ENCODE data around the gene RASIP1.
"Not testable (repeated sequence)": the region's sequence is repeated elsewhere in the genome, so short reads cannot be mapped to it uniquely, and the experiment has no call there.

RASIP1 gene

DNA sequence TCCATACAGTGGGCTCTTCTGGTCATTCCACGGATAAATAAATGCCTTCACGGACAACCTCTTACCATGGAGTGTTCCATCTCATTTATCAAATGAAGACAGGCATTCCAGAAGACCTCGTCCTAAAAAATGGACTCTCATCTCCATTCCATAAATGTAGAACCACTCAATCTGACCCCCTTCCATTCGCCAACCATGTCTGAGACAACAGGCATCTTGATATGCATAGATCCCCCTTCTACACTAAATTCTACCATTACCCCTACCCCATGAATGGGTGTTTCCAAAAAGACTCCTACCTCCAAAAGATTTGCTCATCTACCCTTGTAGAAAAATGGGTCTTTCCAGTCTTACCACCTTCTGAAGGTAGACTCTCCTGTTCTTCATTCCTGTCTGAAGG, 9.0 kb downstream of the RASIP1 start:
- DNase-seq, result no peak

DNA sequence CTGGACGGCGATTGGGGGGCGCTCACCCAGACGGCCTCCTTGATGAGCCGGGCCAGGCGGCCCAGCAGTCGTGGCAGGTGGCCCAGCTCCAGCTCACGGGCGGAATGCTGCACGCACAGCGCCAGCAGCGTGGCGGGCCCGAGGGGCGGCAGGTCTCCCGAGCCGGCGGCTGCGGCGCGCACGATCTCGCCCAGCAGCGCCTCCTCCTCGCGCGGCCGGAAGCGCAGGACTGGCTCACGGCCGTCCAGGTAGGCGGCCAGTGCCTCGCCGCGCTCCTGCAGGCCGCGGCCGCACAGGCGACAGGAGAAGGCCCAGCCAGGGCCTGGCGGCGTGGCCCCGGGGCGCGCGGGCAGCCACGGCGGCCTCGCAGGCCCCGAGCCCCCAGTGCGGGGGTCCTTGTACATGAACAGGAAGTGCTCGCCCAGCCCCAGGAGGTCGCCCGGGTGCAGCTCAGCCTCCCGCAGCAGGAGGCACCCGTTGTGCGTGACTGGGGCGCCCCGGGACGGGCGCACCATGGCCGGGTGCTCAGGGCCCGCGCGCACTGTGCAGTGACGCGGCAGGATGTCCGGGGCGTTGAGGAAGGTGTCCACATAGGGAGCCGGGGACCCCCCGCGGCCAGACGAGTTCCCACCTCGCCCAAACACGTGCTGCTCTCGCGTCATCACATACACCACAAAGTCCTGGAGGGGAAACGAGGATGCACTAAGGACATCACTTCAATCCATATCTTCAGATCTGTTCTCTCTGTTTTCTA, 11.3 kb downstream of the RASIP1 start:
- DNase-seq, result no peak

DNA sequence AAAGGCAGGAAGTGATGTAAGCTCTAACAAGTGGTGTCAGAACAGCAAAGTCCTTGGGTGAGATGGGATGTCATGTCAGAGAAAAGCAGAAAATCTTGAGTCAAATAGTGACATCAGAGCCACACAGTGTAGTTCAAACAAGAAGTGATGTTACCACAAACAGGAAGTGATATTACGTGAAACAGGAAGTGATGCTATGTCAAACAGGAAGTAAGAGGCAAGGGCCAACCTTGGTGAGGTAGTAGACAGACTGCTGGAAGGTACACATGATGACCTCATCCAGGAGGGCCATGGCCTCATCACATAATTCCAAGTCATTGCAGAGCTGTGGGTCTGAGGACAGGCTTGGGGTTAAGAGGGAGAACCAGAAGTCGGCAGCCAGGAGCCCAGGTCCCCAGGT, 13.9 kb downstream of the RASIP1 start:
- no peak for DNase-seq

DNA sequence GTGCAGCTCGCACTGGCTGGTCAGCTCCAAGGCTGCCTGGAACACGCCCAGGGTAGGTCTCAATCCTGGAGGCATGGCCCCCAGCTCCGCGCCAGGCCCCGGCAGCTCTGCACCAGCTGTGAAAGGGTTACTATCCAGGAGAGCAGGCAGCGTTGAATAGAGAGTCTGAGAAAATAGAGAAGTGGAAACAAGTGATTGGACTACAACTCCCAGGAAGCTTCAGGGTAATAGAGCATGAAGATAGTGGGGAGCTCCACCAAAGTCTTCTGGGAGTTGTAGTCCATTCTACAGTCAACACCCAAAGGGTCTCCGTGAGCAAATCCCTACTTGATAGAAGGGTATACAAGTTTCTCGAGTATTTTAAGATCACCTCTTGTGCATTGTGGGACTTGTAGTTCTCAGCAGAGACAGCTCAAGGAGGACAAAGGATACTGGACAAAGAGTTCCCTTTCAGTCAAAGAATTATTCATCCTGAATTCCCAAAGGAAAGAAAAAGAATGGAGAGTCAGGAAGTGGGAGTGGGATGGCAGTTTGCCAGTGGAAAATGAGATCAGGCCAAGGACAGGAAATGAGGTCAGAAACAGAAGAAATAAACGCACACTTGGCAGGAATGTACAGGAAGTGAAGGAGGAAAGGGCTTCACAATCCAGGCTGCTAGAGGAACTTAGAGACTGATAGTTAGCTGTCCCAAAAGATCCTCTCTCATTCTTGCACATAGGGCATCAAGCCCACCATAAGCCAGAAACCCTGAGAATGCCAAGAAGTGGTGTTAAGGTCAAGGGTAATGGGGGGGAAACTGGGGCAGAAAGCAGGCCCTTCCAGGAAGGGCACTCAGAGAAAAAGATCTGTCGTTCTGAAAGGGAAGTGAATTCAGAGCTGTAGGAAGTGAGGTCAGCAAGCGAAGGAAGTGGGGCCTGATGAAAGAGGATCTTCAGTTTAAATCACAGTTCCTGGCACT, 15.3 kb downstream of the RASIP1 start:
- DNase-seq, result peak; percentile 93

DNA sequence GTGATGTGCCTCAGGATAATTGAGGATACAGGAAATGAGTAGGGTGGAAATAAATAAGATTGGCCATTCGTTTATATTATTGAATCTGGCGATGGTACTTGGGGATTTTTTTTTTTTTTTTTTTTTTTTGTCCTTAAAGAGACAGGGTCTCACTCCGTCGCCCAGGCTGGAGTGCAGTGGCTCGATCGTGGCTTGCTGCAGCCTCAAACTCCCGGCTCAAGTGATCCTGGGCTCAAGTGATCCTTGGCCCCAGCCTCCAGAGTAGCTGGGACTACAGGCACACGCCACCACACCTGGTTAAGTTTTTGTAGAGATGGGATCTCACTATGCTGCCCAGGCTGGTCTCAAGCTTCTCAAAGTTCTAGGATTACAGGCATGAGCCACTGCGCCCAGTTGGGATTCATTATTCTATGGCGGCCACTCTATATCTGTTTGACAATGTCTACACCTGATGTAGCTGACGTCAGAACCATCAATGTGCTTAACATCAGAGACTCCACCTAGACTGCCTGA, 18.2 kb downstream of the RASIP1 start:
- DNase-seq, result no peak

DNA sequence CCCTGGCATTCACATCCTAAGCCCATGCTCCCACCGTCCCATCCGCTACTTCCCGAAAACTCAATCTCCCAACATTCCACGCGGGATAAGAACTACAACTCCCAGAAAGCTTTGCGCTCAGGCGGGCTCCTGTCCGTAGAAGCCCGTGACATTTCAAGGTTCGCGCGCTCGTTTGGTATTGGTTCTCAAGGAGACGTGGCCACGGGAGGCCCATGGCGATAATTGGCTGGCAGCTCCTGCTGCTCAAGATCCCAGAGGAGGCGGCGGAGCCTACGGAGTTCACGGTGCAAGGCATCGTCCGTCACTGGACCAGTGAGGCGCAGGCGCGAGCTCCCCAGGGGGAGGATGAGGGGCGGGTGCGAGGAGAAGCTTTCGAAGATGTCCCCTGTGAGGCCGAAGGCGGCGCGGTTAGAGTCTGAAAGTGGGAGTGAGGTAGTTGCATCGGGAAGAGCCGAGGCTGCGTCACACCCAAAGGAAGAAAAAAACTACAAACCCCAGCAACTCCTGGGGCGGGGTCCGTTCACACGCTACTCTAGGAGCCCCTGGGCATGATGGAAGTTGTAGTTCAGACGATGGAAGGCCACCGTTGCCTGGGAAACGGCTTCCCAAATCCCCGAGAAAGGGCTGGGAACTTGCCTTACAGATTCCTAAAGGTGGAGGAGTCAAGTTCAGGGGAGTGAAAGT, 19.7 kb downstream of the RASIP1 start:
- DNase-seq, result peak; percentile 99

DNA sequence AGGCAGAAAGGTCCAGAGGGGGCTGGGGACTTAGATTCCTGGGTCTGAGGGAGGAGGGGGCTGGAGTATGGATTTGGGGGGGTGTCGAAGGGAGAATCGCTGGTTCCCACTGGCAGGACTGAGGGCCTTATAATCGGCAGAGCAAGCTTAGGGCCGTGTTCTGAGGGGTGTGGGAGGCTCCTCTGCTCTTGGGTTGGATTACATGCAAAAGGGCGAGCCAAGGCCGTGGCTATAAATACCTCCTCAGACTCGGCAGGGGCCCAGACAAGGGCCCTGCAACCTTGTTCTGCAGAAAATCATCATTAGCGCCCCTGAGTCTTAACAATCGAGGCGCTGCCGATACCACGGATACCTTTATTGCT, 20.2 kb downstream of the RASIP1 start:
- DNase-seq, result no peak

DNA sequence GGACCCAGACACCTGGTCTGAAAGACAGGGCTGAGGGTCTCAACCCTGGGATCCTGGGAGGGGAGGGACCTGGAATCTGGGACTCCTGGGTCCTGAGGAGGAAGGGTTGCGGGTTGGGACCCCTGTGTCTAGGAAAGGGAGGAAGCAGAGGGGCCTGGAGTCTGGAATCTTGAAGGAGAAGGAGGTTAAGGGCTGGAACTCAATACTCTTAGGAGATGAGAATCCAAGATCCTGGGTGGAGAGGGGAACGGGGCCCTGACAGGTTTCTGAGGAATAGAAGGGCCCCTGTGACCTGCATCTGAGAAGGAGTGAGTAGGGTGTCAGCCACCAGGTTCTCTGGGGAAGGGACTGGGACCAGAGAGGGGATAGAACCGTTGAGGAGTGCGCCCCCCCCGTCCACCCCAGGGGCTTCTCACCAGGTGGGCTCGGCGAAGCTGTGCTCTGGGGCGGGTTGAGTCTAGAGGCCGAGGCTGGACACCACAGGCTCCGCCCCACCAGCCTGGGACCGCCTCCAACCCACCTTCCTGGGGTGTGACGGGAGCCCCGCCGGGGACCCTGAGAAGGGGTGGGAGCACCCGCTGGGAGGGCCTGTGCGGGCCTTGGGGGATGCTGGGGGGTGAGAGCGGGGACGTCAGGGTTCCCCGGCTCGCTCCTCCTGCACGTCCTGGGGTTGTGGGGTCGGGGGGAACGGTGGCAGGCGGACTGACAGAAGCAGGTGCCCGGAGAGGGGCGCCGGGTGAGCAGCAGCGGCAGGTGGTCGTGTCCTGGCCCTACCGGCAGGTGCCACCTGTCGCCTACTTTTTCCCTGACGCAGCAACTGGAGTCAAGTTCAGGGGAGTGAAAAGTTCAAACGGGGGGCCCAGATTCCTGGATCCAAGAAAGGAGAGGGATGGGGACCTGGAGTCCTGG, 20.9 kb downstream of the RASIP1 start, which contains the start of gene MAMSTR:
Gene MAMSTR, minus strand, starts transcription at position 463 of the 909 bp plus-strand sequence. CDS start 694 bp downstream, outside the sequence.
- no peak for DNase-seq

DNA sequence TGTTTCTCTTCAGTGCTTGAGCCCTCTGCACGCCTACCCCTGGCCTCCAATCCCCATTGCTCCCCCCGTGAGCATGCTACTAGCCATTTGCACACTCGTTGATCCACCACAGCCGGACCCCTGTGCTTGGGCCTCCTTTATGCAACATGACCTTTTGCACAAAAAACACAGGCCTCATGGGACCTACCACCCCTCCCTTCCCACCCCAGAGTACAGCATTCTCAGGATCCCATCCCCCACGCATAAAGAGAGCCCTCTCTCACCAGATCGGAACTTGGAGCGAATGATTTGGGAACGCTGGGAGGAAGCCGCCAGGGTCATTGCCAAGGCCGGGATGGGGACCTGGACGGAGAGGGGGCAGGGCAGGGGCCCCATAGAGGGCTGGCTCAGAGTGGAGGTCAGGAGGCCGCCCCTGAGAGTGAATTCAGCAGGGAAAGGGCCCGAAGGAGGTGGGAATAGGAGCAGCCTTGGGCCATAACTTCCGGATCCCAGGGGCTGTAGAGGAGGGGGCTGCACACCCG, 21.6 kb downstream of the RASIP1 start:
- no peak for DNase-seq

DNA sequence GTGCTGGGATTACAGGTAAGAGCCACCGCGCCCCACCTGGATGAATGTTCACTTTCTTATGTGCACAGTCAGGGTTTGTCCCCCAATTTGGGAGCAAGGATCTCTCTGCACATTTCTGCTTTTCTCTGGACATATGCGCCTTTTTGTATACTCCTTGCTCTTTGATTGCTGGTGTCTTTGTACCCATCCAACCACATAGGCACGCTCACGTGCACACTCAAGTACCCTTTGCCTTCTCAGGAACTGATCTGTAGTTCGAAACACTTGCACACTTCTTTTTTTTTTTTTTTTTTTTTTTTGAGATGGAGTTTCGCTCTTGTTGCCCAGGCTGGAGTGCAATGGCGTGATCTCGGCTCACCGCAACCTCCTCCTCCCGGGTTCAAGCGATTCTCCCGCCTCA, 22.3 kb downstream of the RASIP1 start:
- not testable (repeated sequence) for DNase-seq

DNA sequence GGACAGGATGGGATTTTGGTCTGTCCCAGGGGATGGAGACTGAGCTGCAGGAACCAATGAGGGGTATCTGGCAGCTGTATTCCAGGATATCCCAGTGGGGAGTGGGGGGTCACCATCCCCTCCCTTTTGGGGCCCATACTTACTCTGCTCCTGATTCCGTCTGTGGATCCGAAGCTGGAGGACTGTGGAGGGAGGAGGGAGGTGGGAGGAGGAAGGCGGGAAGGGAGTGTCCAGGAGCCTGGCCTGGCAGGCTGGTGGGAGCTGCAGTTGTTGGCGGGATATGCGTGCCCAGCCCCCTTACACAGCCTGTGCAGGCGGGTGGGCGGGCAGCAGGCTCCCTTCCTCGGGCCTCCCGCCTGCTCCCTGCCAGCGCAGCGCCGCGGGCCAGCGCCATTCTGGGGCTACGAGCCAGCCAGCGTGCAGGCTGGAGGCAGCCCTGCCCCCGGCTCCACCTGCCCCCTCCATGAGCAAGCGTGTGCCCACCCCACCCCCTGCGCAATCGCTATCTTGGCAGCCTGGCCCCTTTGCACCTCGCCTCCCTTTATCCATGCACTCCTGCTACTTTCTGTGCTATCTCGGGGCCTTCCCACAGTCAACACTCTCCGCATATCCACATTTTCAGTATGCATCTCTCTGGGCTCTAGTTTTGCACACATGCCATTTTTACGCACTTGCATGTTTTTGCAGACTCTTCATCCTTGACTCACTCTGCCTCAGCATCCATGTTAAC, 23.7 kb downstream of the RASIP1 start:
- peak; percentile 9 for DNase-seq

DNA sequence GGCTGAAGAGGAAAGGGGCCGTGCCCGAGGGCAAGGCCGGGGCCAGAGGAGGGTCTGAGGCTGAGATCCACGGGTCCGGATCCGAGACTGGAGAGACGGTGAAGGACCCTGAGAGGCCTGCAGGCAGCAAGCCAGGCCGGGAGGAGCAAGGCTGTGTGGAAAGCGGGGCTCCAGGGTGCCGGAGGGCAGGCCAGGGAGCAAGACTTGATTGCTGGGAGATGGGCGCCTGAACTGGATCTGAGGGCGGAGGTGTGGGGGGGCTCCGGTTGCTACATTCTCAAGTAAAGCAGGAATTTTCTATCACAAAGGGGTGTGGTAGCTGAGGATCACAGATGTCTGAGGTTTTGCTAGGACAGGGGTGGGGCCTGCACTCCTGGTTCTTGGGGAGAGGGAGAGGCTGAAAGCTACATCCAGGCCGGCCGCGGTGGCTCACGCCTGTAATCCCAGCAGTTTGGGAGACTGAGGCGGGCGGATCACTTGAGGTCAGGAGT, 24.7 kb downstream of the RASIP1 start:
- no peak for DNase-seq

DNA sequence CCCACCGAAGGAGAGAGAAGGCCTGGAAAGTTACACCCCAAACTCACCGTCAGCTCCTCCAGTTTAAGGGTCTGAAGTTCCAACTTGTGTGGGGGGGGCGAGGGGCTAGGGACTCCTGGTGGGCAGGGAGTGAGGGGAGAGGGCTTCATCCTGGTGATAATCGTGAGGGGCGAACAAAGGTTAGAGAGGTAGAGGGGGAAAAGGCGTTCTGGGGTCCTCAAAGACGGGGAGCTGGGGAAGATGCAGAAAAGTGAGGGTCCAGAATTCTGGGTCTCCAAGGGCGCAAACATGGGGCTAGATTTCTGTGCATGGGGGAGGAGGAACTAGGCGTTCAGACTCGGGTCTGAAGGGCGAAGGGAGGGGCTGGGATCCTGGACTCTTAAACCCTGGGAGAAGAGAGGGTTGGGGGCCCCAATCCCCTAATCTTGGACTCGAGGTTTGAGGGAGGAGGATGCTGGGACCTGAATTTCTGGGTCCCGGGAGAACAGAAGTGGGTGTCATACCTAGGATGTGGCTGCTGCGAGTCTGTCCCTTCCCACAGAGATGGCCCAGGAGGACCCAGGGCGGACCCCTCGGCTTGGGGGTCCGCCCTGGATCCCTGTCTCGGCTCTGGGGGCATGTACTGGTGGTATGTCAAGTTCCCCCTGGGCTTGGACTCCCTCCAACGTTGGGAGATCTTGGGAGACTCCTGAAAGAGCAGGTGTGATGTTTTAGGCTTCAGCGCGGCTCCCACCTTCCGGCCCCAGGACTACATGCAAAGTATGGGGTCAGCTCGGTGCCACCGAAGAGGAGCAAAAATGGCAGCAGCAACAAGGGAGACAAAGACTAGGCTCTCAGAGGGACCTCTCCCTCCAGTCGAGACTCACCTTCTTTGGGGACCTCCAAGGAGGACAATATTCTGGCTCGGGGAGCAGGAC, 25.4 kb downstream of the RASIP1 start:
- DNase-seq, result no peak

DNA sequence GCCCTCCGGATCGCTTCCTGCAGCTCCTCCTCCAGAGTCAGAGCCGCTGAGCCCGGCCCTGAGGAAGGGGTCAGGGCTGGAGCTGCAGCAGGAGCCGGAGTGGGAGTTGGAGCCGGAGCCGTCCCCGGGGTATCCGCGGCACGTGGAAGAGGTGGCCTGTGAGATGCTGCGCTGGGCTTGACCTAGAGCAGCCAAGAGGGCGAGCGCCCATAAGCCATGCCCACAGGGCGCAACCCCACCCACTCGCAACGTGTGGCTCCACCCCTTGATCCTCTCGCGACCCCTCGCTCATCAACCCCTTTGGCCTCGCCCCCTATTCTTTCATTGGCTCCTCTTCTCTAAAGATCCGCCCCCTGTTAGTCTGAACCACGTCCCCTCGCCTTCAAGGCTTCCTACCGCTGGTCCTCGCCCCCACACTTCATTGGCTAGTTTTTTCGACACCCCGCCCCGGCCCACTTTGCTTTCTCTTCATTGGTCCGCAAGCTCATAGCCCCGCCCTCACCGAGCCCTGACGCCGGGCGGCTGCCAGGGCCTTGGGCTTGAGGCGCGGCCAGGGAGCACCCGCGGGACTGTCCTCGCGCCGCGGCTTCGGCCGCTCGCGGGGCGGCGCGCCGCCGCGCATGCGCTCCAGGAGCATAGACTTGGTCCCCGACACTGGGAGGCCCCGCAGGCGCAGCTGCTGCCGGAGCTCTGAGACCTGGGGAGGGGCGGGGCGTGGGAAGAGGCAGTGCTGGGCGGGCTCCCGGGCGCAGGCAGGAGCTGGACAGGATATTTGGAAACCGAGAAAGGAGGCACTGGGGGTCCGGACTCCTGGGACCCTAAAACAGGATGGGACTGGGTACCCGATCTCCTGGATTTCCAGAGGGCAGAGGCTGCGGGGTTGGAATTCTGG, 26.3 kb downstream of the RASIP1 start:
- DNase-seq, result peak; percentile 100

DNA sequence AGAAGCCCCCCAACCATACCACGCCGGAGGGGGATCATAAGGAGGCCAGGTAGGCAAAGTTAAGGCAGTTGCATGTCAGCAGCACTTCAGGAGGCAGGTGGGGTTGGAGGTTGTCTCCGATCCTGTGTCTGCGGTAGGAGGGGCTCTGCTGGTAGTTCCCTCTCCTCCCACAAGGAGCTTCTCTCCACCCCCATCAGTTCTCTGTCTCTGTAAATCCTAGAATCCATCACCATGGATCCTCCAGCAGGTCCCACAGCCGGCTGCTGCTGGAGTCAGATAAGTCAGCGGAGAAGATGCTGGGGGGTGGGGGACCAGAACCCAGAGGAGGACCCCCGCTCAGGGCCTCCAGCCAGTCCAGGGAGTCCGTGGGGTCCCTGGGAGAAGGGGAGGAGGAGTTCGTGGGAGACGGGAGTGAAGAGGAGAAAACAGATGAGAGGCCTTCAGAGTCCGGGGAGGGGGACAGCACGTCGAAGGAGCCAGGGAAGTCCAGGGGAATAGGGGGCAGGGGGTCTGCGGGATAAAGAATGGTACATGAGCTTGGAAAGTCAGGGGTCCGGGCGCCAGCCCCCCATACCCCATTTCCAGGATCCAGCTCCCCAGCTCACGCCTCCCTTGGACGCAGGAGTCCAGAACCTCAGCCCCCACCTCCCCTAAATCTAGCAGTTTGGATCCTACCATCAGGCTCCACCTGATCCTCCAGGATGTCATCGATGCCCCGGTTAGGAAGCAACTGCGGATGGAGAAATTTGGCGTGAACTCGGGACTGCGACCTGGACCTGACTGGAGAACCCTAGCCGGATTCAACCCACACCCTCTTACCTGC, 27.2 kb downstream of the RASIP1 start:
- DNase-seq, result peak; percentile 14

DNA sequence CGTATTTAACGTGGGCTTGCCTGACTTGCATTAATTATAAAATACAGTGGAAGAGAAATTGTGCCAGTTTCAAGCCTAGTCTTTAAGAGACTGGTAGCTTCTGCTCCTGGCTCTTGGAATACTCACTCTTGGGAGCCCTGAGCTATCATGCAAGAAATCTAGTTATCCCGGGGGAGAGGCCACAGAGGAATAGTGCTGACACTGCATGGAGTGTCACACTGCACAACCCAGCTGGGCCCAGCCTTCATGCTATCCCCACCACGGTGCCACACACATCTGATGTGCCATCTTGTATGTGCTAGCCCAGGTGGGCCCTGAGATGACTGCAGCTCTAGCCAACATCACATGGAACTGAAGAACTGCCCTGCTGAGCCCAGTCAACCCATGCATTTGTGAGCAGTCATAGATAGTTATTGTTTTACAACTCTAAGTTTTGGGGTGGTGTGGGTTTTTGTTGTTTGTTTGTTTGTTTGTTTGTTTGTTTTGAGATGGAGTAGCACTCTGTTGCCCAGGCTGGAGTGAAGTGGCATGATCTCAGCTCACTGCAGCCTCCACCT, 29.2 kb downstream of the RASIP1 start:
- no peak for DNase-seq

DNA sequence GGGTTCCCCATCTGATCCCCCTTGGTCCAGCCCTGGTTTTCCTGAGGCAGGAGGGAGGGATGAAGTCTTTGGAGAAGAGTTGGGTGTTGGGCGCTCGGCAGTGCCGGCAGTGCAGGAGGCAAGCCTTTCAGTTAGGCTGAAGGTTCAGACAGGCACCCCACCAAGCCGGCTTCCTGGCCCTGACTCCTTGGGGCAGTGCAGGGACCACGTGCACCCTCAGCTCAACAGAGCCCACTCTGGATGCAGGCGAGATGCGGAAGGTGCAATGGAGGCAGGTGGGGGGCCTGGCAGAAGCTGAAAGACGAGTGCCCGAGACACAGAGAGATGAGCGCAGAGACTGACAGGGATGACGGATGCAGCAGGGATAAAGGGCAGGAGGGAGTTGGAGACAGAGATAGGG, 31.9 kb downstream of the RASIP1 start:
- DNase-seq, result no peak
